ENCODE data around the gene RAPGEF2.
A peak's percentile ranks its signal among the peaks of the same experiment; 100 is the strongest.

DNA sequence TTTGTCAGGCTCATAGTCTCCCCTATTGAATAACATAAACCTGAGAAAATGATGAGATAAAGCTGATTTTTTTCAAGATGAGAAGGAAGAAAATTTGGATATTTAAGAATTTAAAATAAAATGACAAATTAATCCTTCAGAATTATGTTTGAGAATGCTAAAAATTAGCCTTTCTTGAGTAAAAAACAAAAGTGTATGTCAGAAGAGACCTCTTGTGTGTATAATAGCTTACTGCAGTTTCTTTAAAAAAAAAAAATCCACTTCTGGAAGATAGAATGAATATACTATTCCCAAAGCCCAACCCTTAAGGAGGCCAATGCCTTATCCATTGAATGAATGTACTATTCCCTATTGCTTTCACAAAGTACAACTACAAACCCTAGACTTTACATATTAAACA, 281.8 kb downstream of the RAPGEF2 start:
- TF ChIP-seq, protein P1, sequence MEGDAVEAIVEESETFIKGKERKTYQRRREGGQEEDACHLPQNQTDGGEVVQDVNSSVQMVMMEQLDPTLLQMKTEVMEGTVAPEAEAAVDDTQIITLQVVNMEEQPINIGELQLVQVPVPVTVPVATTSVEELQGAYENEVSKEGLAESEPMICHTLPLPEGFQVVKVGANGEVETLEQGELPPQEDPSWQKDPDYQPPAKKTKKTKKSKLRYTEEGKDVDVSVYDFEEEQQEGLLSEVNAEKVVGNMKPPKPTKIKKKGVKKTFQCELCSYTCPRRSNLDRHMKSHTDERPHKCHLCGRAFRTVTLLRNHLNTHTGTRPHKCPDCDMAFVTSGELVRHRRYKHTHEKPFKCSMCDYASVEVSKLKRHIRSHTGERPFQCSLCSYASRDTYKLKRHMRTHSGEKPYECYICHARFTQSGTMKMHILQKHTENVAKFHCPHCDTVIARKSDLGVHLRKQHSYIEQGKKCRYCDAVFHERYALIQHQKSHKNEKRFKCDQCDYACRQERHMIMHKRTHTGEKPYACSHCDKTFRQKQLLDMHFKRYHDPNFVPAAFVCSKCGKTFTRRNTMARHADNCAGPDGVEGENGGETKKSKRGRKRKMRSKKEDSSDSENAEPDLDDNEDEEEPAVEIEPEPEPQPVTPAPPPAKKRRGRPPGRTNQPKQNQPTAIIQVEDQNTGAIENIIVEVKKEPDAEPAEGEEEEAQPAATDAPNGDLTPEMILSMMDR (conservative IDR thresholded peaks at IDR 0.05) = peak; percentile 11; the same call in 1 of the 2 replicates
- TF ChIP-seq ZFX (IDR thresholded peaks at IDR 0.05) = no peak
